ENCODE results near the gene CDR2L. TPM values are rescaled to one million over a fixed set of nuclear protein-coding genes. Genes with fewer than 3 reads are reported as not detected.
"Not testable (repeated sequence)": the region's sequence is repeated elsewhere in the genome, so short reads cannot be mapped to it uniquely, and the experiment has no call there.

The CDR2L gene
- polyA plus RNA-seq, 1 of the 3 experiments (the other 2 are of a cell fraction), result 21.2 TPM

- TF ChIP-seq, protein P1, sequence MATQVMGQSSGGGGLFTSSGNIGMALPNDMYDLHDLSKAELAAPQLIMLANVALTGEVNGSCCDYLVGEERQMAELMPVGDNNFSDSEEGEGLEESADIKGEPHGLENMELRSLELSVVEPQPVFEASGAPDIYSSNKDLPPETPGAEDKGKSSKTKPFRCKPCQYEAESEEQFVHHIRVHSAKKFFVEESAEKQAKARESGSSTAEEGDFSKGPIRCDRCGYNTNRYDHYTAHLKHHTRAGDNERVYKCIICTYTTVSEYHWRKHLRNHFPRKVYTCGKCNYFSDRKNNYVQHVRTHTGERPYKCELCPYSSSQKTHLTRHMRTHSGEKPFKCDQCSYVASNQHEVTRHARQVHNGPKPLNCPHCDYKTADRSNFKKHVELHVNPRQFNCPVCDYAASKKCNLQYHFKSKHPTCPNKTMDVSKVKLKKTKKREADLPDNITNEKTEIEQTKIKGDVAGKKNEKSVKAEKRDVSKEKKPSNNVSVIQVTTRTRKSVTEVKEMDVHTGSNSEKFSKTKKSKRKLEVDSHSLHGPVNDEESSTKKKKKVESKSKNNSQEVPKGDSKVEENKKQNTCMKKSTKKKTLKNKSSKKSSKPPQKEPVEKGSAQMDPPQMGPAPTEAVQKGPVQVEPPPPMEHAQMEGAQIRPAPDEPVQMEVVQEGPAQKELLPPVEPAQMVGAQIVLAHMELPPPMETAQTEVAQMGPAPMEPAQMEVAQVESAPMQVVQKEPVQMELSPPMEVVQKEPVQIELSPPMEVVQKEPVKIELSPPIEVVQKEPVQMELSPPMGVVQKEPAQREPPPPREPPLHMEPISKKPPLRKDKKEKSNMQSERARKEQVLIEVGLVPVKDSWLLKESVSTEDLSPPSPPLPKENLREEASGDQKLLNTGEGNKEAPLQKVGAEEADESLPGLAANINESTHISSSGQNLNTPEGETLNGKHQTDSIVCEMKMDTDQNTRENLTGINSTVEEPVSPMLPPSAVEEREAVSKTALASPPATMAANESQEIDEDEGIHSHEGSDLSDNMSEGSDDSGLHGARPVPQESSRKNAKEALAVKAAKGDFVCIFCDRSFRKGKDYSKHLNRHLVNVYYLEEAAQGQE (IDR thresholded peaks at IDR 0.05; ENCODE audit: low read depth, low read length), result no peak
- TF ChIP-seq FOSL2 (IDR thresholded peaks at IDR 0.05; ENCODE audit: borderline replicate concordance, low read depth) (no peak), MEF2A (IDR thresholded peaks at IDR 0.05; ENCODE audit: borderline replicate concordance, low read depth) (no peak), RCOR1 (IDR thresholded peaks at IDR 0.05; ENCODE audit: low read length) (no peak)
- TF ChIP-seq, protein P2, sequence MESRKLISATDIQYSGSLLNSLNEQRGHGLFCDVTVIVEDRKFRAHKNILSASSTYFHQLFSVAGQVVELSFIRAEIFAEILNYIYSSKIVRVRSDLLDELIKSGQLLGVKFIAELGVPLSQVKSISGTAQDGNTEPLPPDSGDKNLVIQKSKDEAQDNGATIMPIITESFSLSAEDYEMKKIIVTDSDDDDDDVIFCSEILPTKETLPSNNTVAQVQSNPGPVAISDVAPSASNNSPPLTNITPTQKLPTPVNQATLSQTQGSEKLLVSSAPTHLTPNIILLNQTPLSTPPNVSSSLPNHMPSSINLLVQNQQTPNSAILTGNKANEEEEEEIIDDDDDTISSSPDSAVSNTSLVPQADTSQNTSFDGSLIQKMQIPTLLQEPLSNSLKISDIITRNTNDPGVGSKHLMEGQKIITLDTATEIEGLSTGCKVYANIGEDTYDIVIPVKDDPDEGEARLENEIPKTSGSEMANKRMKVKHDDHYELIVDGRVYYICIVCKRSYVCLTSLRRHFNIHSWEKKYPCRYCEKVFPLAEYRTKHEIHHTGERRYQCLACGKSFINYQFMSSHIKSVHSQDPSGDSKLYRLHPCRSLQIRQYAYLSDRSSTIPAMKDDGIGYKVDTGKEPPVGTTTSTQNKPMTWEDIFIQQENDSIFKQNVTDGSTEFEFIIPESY (IDR thresholded peaks at IDR 0.05; ENCODE audit: borderline replicate concordance, low read depth), result no peak
These were observed 57.3 kb downstream of the CDR2L start (continued) for GRCh38 chr17:75044716-75045115.

DNA sequence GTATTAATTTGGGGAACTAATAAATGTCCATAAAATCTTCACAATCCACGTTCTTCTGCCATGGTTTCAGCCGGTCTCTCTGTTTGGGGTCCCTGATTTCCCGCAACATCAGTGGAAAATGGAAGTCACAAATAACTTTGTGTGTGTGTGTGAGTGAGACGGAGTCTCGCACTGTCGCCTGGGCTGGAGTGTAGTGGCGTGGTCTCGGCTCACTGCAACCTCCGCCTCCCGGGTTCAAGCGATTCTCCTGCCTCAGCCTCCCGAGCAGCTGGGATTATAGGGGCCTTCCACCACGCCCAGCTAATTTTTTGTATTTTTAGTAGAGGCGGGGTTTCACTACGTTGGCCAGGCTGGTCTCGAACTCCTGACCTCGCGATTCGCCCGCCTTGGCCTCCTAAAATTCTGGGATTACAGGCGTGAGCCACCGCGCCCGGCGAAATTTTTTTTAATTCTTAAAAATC lies 58.5 kb downstream of the CDR2L start:
- WGBS (ENCODE audit: low lambda C conversion rate), result 21% methylated on average over 25 of the region's 25 CpGs
- peak overlapping the region; percentile 92 to 97 for H3K4me3 ChIP-seq (ENCODE audit: low read depth in 2 of 2, low read length in 1 of 2)
- H4K20me1 ChIP-seq (ENCODE audit: insufficient read depth); DNase-seq; H3K9me2 ChIP-seq; H3K27me3 ChIP-seq (ENCODE audit: insufficient read depth); H3K9me3 ChIP-seq: not testable (repeated sequence)
- ChIA-PET POLR2A (interaction anchor here (0.5 to 2.2 kb wide), 6 partner anchors 11 to 555 kb away, joined by 3 to 8 read pairs (median 4); partner anchors contain the start of genes HID1 and MRPL58), CTCF (interaction anchor here (0.9 to 1.9 kb wide), 3 partner anchors 59 to 85 kb away, joined by 3 to 9 read pairs (median 7); partner anchors contain the start of gene NT5C)
- H3K79me2 ChIP-seq (ENCODE audit: insufficient read depth), result peaks cover 72% of the 10 kb centered on the region
- peak overlapping the region; percentile 83; the same call in 1 of the 2 replicates for H2AFZ ChIP-seq (ENCODE audit: low read depth)
- H3K4me2 ChIP-seq, result peak overlapping the region; percentile 92
- peaks cover 20 to 27% of the 10 kb centered on the region in 2 experiments for H3K36me3 ChIP-seq (replicated peaks in 1 of 2; ENCODE audit: control insufficient read depth in 1 of 2, insufficient read depth in 2 of 2, low read length in 1 of 2)
- peaks cover 7 to 15% of the 10 kb centered on the region in 2 experiments; a peak in 2 of 4 replicates for H3K4me1 ChIP-seq (ENCODE audit: control insufficient read depth in 1 of 2, insufficient read depth in 2 of 2, low read depth in 1 of 2, low read length in 1 of 2)
- H3K27ac ChIP-seq (ENCODE audit: low read depth in 2 of 2, low read length in 1 of 2), result peak overlapping the region; percentile 90 to 92; a peak in 3 of 4 replicates
- peak overlapping the region; percentile 94 for H3K9ac ChIP-seq
- H3F3A ChIP-seq (replicated peaks; ENCODE audit: insufficient read depth), result peaks cover 14% of the 10 kb centered on the region
